Neural progenitor cell (in vitro differentiated cells): ENCODE results near the gene ATP8B2.
A peak's percentile ranks its signal among the peaks of the same experiment; 100 is the strongest.

ENCODE experiments used
- CTCF ChIP-seq: fragments of 200-600 bp; sonication (generic); IDR thresholded peaks from 2 replicates; pipeline ENCODE4 v1.5.1; 2017; ENCODE audit warnings: antibody characterized with exemption, mild to moderate bottlenecking
- EZH2 ChIP-seq: fragments of 200-600 bp; sonication (generic); IDR thresholded peaks from 2 replicates; pipeline ENCODE4 v1.6.1; 2017; ENCODE audit warnings: antibody characterized with exemption, mild to moderate bottlenecking, moderate library complexity
- EZH2phosphoT487 ChIP-seq: fragments of 200-600 bp; sonication (generic); IDR thresholded peaks from 2 replicates; pipeline ENCODE4 v1.6.1; 2017; ENCODE audit warnings: antibody characterized with exemption

- TF ChIP-seq EZH2 (no peak), CTCF (peak; percentile 59), EZH2phosphoT487 (no peak)
Observed at GRCh38 chr1:154329152-154329521, 3.8 kb downstream of the ATP8B2 start.
